ENCODE data around the gene SNAPC3.
A peak's percentile ranks its signal among the peaks of the same experiment; 100 is the strongest.

The SNAPC3 gene

DNA sequence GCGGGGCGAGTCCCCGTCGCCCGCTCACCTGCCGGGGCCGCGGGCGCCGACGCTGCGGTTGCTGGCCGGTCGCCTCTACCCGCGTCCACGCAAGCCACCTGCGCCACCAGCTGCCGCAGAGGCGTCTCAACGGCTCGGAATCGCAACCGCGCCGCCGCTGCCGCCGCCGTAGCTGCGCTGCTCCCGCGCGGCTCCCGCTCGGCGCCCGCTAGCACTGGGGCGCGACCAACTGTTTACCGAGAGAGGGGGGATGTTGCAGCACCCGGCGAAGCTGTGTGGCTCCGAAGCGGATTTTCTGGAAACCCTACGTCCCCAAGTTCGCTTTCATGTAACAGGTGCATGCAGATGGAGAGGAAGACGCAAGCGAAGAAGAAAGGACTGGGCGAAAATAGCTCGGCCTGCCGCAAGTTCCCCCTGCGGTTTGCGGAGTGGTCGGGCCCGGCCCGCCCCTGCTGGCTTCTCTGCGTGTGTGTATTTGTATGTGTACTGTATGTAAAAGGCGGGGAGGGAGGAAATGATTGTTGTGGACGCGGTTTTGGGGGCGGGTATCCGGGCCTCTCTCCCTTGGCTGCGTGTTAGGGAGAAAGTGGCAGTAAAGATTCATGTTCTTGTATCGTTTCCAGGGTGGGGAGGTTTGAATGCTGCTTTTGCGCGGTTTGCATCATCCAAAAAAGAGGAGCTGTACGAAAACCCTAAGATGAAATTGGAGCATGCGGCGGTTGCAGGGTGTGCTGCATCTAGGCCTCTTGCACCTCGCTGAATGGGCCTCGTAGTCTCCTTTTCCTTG lies 88.3 kb downstream of the SNAPC3 start, which contains the start of gene PSIP1:
Gene PSIP1, minus strand, starts transcription at position 182 of the 787 bp plus-strand sequence. CDS start 782 bp downstream, outside the sequence.
- peak; percentile 88 for DNase-seq (ENCODE audit: low spot score)
- TF ChIP-seq, protein P1, sequence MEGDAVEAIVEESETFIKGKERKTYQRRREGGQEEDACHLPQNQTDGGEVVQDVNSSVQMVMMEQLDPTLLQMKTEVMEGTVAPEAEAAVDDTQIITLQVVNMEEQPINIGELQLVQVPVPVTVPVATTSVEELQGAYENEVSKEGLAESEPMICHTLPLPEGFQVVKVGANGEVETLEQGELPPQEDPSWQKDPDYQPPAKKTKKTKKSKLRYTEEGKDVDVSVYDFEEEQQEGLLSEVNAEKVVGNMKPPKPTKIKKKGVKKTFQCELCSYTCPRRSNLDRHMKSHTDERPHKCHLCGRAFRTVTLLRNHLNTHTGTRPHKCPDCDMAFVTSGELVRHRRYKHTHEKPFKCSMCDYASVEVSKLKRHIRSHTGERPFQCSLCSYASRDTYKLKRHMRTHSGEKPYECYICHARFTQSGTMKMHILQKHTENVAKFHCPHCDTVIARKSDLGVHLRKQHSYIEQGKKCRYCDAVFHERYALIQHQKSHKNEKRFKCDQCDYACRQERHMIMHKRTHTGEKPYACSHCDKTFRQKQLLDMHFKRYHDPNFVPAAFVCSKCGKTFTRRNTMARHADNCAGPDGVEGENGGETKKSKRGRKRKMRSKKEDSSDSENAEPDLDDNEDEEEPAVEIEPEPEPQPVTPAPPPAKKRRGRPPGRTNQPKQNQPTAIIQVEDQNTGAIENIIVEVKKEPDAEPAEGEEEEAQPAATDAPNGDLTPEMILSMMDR (IDR thresholded peaks at IDR 0.05; ENCODE audit: extremely low read depth, missing control alignments) = no peak
